NCI-H2081 treated with DMSO at 0.1 percent for 48 hours (cell line): ENCODE data around the gene CKMT2.

Experiments
- DNase-seq: peaks from one replicate; lab custom pipeline; 2025; lab: John Stamatoyannopoulos, UW

The CKMT2 gene

GRCh38 chr5:81233080-81233634 is at the start of gene CKMT2:
Gene CKMT2, plus strand, starts transcription at chr5:81233322. Its CDS starts 17,811 bp downstream, at chr5:81251133.
- DNase-seq: no peak

GRCh38 chr5:81183811-81184748 is 49.0 kb upstream of the CKMT2 start:
- DNase-seq: no peak

GRCh38 chr5:81184749-81185110 is 48.4 kb upstream of the CKMT2 start:
- DNase-seq: no peak

GRCh38 chr5:81187885-81188284 is 45.2 kb upstream of the CKMT2 start:
- DNase-seq: no peak

- no peak for DNase-seq
Measured at GRCh38 chr5:81188962-81189361, 44.2 kb upstream of the CKMT2 start.

GRCh38 chr5:81189875-81190498 is 43.1 kb upstream of the CKMT2 start:
- no peak for DNase-seq

GRCh38 chr5:81191726-81192372 is 41.3 kb upstream of the CKMT2 start:
- DNase-seq: no peak

- no peak for DNase-seq
Measured at GRCh38 chr5:81192373-81192750, 40.8 kb upstream of the CKMT2 start.

GRCh38 chr5:81194633-81195334 is 38.3 kb upstream of the CKMT2 start:
- DNase-seq: no peak

- DNase-seq: no peak
Measured at GRCh38 chr5:81195335-81195929, 37.7 kb upstream of the CKMT2 start.

GRCh38 chr5:81202655-81203054 is 30.5 kb upstream of the CKMT2 start:
- no peak for DNase-seq

GRCh38 chr5:81203729-81204128 is 29.4 kb upstream of the CKMT2 start:
- DNase-seq: no peak

- no peak for DNase-seq
Measured at GRCh38 chr5:81204205-81204604, 28.9 kb upstream of the CKMT2 start.

- DNase-seq: no peak
Measured at GRCh38 chr5:81205058-81205457, 28.1 kb upstream of the CKMT2 start.

GRCh38 chr5:81207009-81207408 is 26.1 kb upstream of the CKMT2 start:
- no peak for DNase-seq

- DNase-seq: no peak
Measured at GRCh38 chr5:81208904-81209303, 24.2 kb upstream of the CKMT2 start.

- DNase-seq: no peak
Measured at GRCh38 chr5:81209386-81209785, 23.7 kb upstream of the CKMT2 start.

- DNase-seq: no peak
Measured at GRCh38 chr5:81209869-81210493, 23.1 kb upstream of the CKMT2 start.

GRCh38 chr5:81212211-81212751 is 20.8 kb upstream of the CKMT2 start:
- DNase-seq: peak; percentile 57

- no peak for DNase-seq
Measured at GRCh38 chr5:81213070-81213469, 20.1 kb upstream of the CKMT2 start.

GRCh38 chr5:81214848-81215247 is 18.3 kb upstream of the CKMT2 start:
- no peak for DNase-seq
